ENCODE results near the gene DPH3.

The DPH3 gene

GRCh38 chr3:16279010-16279801, 14.5 kb upstream of the DPH3 start:
- no peak for TF ChIP-seq CTCF (IDR thresholded peaks at IDR 0.05; ENCODE audit: poor library complexity, severe bottlenecking)
- H3K36me3 ChIP-seq (ENCODE audit: low read depth), result peaks cover 33% of the 10 kb centered on the region
- H3K4me1 ChIP-seq (ENCODE audit: insufficient read depth, poor library complexity, severe bottlenecking), result no peaks in the 10 kb centered on the region
- H3K27me3 ChIP-seq (ENCODE audit: insufficient read depth, poor library complexity, severe bottlenecking), result no peaks in the 10 kb centered on the region
- ATAC-seq (ENCODE audit: low read depth) (no peak), DNase-seq (ENCODE audit: low spot score) (no peak)
- no peak overlapping the region for H3K4me3 ChIP-seq (ENCODE audit: severe bottlenecking)
- H3K9me3 ChIP-seq (ENCODE audit: severe bottlenecking), result no peaks in the 10 kb centered on the region
- H3K27ac ChIP-seq (ENCODE audit: poor library complexity, severe bottlenecking), result no peak overlapping the region

- ATAC-seq (ENCODE audit: low read depth) (no peak), DNase-seq (ENCODE audit: low spot score) (no peak)
- Histone ChIP-seq H3K4me1 (ENCODE audit: insufficient read depth, poor library complexity, severe bottlenecking) (no peaks in the 10 kb centered on the region), H3K27me3 (ENCODE audit: insufficient read depth, poor library complexity, severe bottlenecking) (no peaks in the 10 kb centered on the region), H3K36me3 (ENCODE audit: low read depth) (peaks cover 48% of the 10 kb centered on the region), H3K9me3 (ENCODE audit: severe bottlenecking) (no peaks in the 10 kb centered on the region), H3K27ac (ENCODE audit: poor library complexity, severe bottlenecking) (no peak overlapping the region), H3K4me3 (ENCODE audit: severe bottlenecking) (no peak overlapping the region)
- no peak for TF ChIP-seq CTCF (IDR thresholded peaks at IDR 0.05; ENCODE audit: poor library complexity, severe bottlenecking)
Measured at GRCh38 chr3:16277471-16277870, 12.7 kb upstream of the DPH3 start.

- ATAC-seq (ENCODE audit: low read depth), result no peak
- Histone ChIP-seq H3K27ac (ENCODE audit: poor library complexity, severe bottlenecking) (no peak overlapping the region), H3K36me3 (ENCODE audit: low read depth) (peaks cover 71% of the 10 kb centered on the region), H3K27me3 (ENCODE audit: insufficient read depth, poor library complexity, severe bottlenecking) (no peaks in the 10 kb centered on the region), H3K4me1 (ENCODE audit: insufficient read depth, poor library complexity, severe bottlenecking) (no peaks in the 10 kb centered on the region), H3K9me3 (ENCODE audit: severe bottlenecking) (no peaks in the 10 kb centered on the region), H3K4me3 (ENCODE audit: severe bottlenecking) (no peak overlapping the region)
- no peak for TF ChIP-seq CTCF (IDR thresholded peaks at IDR 0.05; ENCODE audit: poor library complexity, severe bottlenecking)
- no peak for DNase-seq (ENCODE audit: low spot score)
Measured at GRCh38 chr3:16273867-16274266, 9.1 kb upstream of the DPH3 start.

- H3K4me3 ChIP-seq (ENCODE audit: severe bottlenecking), result no peak overlapping the region
- peaks cover 62% of the 10 kb centered on the region for H3K36me3 ChIP-seq (ENCODE audit: low read depth)
- no peaks in the 10 kb centered on the region for H3K27me3 ChIP-seq (ENCODE audit: insufficient read depth, poor library complexity, severe bottlenecking)
- no peak for TF ChIP-seq CTCF (IDR thresholded peaks at IDR 0.05; ENCODE audit: poor library complexity, severe bottlenecking)
- peaks cover 3% of the 10 kb centered on the region for H3K4me1 ChIP-seq (ENCODE audit: insufficient read depth, poor library complexity, severe bottlenecking)
- no peaks in the 10 kb centered on the region for H3K9me3 ChIP-seq (ENCODE audit: severe bottlenecking)
- H3K27ac ChIP-seq (ENCODE audit: poor library complexity, severe bottlenecking), result no peak overlapping the region
- ATAC-seq (ENCODE audit: low read depth) (no peak), DNase-seq (ENCODE audit: low spot score) (no peak)
Measured at GRCh38 chr3:16272588-16272987, 7.8 kb upstream of the DPH3 start.

- DNase-seq (ENCODE audit: low spot score) (no peak), ATAC-seq (ENCODE audit: low read depth) (no peak)
- H3K27me3 ChIP-seq (ENCODE audit: insufficient read depth, poor library complexity, severe bottlenecking), result no peaks in the 10 kb centered on the region
- no peak for TF ChIP-seq CTCF (IDR thresholded peaks at IDR 0.05; ENCODE audit: poor library complexity, severe bottlenecking)
- H3K4me3 ChIP-seq (ENCODE audit: severe bottlenecking), result no peak overlapping the region
- peaks cover 58% of the 10 kb centered on the region for H3K36me3 ChIP-seq (ENCODE audit: low read depth)
- H3K4me1 ChIP-seq (ENCODE audit: insufficient read depth, poor library complexity, severe bottlenecking), result peaks cover 9% of the 10 kb centered on the region
- H3K9me3 ChIP-seq (ENCODE audit: severe bottlenecking), result no peaks in the 10 kb centered on the region
- no peak overlapping the region for H3K27ac ChIP-seq (ENCODE audit: poor library complexity, severe bottlenecking)
Measured at GRCh38 chr3:16270855-16271254, 6.1 kb upstream of the DPH3 start.

All from RWPE2 (cell line).